COLO668 (cell line): ENCODE measurements around the gene WDR12.
"Not testable (repeated sequence)": the region's sequence is repeated elsewhere in the genome, so short reads cannot be mapped to it uniquely, and the experiment has no call there.

Source experiments
- DNase-seq: peaks from one replicate; lab custom pipeline; 2025; ENCODE audit not compliant: unreplicated experiment; lab: John Stamatoyannopoulos, UW

Gene WDR12

GRCh38 chr2:202885190-202885589 lies 26.3 kb downstream of the WDR12 start:
- no peak for DNase-seq

GRCh38 chr2:202883987-202884675 lies 27.3 kb downstream of the WDR12 start:
- no peak for DNase-seq

GRCh38 chr2:202881570-202881969 lies 29.9 kb downstream of the WDR12 start:
- DNase-seq, result no peak

GRCh38 chr2:202877699-202878098 lies 33.8 kb downstream of the WDR12 start:
- DNase-seq, result no peak

GRCh38 chr2:202871300-202872141 lies 40.0 kb downstream of the WDR12 start, which contains the start of gene ICA1L:
Gene ICA1L, minus strand, starts transcription at chr2:202871766. Its CDS starts 42,757 bp downstream, at chr2:202829009.
- DNase-seq, result peak; percentile 84

GRCh38 chr2:202870431-202871299 lies 40.8 kb downstream of the WDR12 start:
- DNase-seq, result peak; percentile 91

- no peak for DNase-seq
Observed at GRCh38 chr2:202861987-202862386, 49.5 kb downstream of the WDR12 start.

GRCh38 chr2:202858601-202859000 lies 52.9 kb downstream of the WDR12 start:
- DNase-seq, result no peak

GRCh38 chr2:202849343-202849742 lies 62.1 kb downstream of the WDR12 start:
- DNase-seq, result not testable (repeated sequence)

GRCh38 chr2:202848813-202849212 lies 62.7 kb downstream of the WDR12 start:
- no peak for DNase-seq

GRCh38 chr2:202847693-202848524 lies 63.6 kb downstream of the WDR12 start:
- DNase-seq, result no peak

GRCh38 chr2:202844656-202845055 lies 66.8 kb downstream of the WDR12 start:
- no peak for DNase-seq

- DNase-seq, result no peak
Observed at GRCh38 chr2:202842690-202843089, 68.8 kb downstream of the WDR12 start.

- peak; percentile 43 for DNase-seq
Observed at GRCh38 chr2:202841090-202841867, 70.2 kb downstream of the WDR12 start.

GRCh38 chr2:202831242-202832220 lies 79.9 kb downstream of the WDR12 start:
- DNase-seq, result peak; percentile 12

- DNase-seq, result no peak
Observed at GRCh38 chr2:202824901-202825300, 86.6 kb downstream of the WDR12 start.
